HG03045 (cell line): ENCODE results near the gene PRR20E.
"Not testable (repeated sequence)": the region's sequence is repeated elsewhere in the genome, so short reads cannot be mapped to it uniquely, and the experiment has no call there.

Experiments
- ATAC-seq: cut with Tn5 transposase; IDR thresholded peaks from one replicate; pipeline ENCODE4 v1.9.1; 2021; ENCODE audit warnings: mild to moderate bottlenecking, moderate library complexity; ENCODE audit not compliant: unreplicated experiment

PRR20E gene

DNA sequence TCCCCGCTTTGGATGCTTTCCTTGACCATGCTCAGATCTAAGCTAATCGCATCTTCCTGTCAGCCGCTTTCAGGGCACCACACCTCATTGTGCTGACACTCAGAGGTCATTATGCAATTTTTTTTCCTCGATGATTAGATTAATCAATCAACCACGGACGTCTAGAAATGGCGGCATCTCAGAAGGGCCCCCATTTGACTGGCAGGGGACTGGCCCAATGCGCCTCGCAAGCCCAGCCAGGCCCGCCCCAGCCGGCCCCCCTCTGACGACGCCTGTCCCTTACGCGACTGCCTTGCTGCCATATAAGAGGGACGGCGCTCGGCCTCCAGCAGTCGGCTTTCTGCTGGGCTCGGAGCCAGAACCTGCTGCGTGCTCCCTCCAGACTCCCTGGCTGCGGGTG lies at the start of gene PRR20E:
Gene PRR20E, plus strand, starts transcription at position 301 of the 400 bp plus-strand sequence. CDS start 387 bp downstream, outside the sequence.
- not testable (repeated sequence) for ATAC-seq

GRCh38 chr13:57123681-57124080 lies 43.3 kb upstream of the PRR20E start:
- ATAC-seq: no peak

- ATAC-seq: no peak
These were observed 38.1 kb upstream of the PRR20E start for GRCh38 chr13:57128909-57129308.

DNA sequence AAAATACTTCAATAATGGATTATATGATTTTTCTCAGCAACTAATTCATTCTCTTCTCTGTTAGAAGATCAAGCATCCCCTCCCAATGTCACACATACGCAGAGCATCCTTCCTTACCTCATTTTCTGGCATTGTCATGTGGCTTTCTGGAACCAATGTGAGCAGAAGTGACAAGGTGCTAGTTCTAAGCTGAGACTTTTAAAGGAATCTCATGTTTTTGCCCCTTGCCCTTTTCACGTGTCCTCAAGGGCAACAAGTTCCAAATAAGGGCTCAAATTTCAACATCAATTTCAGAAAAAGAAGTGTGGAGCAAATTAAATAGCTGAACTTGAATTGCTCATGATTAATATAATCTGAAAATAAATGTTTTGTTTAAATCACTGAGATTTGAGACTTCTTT lies 30.9 kb upstream of the PRR20E start:
- ATAC-seq: no peak

DNA sequence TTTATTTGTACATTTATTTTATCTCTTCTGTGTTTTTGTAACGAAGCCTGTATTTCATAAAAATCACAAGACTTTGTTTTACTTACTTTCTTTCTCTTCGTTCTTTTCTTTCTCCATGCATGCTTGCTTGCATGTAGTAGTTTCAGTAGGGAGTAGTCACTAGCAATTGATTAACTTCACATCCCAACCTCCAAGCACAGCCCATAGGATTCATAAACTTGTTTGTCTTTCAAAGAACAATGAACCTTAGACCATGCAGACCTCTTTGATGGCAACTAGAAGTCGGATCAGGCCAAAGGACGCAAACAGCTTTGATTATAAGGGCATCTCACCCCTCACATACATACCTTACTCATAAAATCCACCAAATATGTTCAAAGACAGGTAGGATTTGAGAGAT lies 29.4 kb upstream of the PRR20E start:
- ATAC-seq: no peak

DNA sequence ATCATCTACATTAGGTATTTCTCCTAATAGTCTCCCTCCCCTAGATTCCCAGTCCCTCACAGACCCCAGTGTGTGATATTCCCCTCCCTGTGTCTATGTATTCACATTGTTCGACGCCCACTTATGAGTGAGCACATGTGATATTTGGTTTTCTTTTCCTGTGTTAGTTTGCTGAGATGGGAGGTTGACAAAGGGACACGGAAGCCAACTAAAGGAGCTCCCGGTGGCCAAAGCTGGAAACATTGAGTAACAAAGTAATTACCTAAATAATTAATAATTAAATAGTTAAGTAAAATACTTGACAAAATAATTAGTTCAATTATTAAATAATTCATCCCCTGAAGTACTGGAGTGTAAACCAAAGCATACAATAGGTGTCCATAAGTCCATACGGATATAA lies 28.0 kb upstream of the PRR20E start:
- no peak for ATAC-seq

- ATAC-seq: not testable (repeated sequence)
These were observed 27.2 kb upstream of the PRR20E start for GRCh38 chr13:57139781-57140180.

DNA sequence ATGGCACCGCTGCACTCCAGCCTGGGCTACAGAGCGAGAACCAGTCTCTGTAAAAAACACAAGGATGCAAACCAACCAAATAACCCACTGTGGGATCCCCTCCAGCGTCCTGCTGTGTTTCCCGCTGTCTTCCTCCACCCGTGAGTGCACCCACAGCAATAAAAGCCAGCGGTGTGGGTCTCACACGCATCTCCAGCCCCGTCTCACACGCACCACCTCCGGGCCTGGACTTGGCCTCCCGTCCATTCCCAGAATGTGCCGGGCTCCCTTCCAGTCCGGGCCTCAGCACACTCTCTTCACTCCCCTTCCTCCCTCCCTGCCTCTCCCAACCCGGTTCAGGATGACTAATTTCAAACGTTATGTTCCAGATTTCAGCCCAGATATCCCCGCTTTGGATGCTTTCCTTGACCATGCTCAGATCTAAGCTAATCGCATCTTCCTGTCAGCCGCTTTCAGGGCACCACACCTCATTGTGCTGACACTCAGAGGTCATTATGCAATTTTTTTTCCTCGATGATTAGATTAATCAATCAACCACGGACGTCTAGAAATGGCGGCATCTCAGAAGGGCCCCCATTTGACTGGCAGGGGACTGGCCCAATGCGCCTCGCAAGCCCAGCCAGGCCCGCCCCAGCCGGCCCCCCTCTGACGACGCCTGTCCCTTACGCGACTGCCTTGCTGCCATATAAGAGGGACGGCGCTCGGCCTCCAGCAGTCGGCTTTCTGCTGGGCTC lies 26.6 kb upstream of the PRR20E start, which contains the start of gene PRR20A:
Gene PRR20A, plus strand, starts transcription at position 684 of the 734 bp plus-strand sequence. CDS start 387 bp downstream, outside the sequence.
- ATAC-seq: not testable (repeated sequence)

- not testable (repeated sequence) for ATAC-seq
These were observed 19.8 kb upstream of the PRR20E start, which contains the start of gene PRR20B for GRCh38 chr13:57147188-57147587. Gene PRR20B, plus strand, starts transcription at chr13:57147488. Its CDS starts 387 bp downstream, at chr13:57147875.

DNA sequence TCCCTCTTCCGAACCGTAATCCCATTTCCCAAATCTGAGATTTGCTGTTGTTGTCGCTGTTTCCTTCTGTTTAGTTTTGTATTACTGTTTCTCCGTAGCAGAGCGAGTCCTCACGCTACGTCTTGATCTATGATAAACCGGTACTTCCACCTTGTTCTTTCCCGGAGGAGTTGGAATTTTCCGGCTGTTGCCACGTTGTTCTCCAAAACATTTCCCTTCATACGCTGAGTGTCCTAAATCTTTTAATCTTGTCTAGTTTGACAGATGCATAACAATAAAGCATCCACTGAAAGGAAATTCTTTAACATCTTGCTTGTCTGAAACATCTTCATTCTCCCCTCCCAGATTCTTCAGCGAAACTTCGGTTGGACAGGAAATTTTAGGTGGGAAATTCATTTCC lies 18.9 kb upstream of the PRR20E start:
- not testable (repeated sequence) for ATAC-seq

DNA sequence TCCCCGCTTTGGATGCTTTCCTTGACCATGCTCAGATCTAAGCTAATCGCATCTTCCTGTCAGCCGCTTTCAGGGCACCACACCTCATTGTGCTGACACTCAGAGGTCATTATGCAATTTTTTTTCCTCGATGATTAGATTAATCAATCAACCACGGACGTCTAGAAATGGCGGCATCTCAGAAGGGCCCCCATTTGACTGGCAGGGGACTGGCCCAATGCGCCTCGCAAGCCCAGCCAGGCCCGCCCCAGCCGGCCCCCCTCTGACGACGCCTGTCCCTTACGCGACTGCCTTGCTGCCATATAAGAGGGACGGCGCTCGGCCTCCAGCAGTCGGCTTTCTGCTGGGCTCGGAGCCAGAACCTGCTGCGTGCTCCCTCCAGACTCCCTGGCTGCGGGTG lies 13.2 kb upstream of the PRR20E start, which contains the start of gene PRR20C:
Gene PRR20C, plus strand, starts transcription at position 301 of the 400 bp plus-strand sequence. CDS start 387 bp downstream, outside the sequence.
- ATAC-seq: not testable (repeated sequence)

- ATAC-seq: not testable (repeated sequence)
These were observed 6.7 kb upstream of the PRR20E start, which contains the start of gene PRR20D for GRCh38 chr13:57160332-57160731. Gene PRR20D, plus strand, starts transcription at chr13:57160632. Its CDS starts 387 bp downstream, at chr13:57161019.

DNA sequence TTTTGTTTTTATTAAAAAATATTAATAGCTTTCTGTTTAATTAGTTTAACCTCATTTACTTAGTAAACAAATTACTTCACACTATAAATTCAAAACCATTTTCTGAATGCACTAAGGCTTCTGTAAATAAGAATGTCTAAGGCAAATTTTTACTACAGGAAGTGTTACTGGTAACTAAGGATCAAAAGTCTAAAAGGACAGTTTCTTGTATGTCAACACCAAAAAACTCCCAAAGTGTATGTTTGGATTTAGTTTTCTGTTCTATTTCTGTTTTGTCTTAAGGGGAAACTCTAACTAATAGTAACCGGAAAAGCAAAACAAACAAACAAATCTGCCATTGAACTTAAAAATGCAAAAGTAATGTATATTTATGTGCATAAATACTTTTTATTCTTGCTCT lies 24.7 kb downstream of the PRR20E start:
- ATAC-seq: no peak

DNA sequence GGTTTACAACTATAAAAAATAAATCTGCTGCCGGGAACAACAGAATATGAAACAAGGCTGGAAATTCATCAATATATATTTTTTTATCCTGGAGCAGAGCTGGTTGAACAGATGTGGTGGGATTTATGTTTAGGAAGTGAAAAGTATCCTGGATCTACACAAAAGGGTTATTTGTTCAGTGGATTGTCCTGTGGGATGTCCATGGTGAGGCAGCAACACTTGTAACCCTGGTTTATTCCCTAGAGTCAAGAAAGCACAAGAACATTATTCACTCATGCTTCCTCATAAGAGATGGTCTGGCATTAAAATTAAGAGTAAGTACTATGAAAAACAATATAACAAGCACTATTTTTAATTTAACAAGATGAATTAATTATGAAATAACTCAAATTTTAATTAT lies 46.0 kb downstream of the PRR20E start:
- no peak for ATAC-seq
